ENCODE measurements around the gene CA12.
"Not testable (repeated sequence)": the region's sequence is repeated elsewhere in the genome, so short reads cannot be mapped to it uniquely, and the experiment has no call there.

Gene CA12

DNA sequence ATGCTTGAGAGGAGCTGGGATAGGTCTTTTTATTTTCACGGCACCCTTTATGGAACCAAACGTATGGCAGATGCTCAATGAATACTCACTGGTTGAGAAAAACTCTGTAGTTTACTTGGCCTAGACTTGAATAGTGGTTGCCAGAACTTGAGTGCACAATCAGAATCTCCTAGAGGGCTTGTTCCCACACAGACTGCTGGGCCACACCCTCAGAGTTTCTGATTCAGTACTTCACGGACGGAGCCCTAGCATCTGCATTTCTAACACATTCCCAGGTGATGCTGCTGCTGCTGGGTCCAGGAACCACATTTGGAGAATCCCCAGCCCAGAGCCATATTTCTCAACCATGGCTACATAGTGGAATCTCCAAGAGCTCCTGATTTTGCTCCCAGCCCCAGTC lies 24.6 kb downstream of the CA12 start:
- no peak for DNase-seq

DNA sequence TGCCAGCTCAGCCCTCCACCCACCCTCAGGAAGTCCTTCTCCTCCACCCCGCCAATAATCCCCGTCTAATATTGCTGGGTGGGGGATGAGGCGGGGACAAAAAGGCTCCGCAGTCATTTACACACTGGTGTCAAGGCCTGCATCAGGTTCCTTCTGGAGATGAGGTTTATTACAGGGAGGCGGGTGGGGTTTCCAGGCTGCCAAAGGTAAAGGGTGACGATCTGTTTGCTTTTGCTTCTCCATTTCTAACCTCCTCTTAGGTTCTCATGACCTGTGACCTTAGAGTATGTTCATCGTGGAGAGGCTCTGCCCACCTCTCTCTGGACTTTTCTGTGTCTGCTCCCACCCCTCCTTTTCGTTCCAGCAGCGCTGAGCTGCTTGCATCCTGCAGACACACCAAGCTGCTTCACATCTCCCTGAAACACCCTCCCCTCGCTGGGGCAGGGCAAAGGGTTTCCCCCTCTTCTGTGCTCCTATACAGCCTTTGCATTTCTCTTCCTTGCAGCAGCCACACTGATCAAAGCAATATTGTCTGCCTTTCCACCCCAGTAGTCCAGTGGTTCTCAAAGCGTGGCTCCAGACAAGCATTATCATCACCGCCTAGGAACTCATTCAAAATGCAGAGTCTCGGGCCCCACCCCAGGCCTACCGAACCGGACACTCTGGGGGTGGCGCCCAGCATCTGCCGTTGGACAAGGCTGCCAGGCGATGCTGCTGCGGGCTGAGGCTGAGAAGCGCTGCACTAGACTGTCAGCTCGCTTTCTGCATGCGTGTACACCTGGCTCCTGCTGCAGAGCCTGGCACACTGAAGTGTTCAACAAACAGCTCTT lies 26.6 kb downstream of the CA12 start:
- DNase-seq: no peak

DNA sequence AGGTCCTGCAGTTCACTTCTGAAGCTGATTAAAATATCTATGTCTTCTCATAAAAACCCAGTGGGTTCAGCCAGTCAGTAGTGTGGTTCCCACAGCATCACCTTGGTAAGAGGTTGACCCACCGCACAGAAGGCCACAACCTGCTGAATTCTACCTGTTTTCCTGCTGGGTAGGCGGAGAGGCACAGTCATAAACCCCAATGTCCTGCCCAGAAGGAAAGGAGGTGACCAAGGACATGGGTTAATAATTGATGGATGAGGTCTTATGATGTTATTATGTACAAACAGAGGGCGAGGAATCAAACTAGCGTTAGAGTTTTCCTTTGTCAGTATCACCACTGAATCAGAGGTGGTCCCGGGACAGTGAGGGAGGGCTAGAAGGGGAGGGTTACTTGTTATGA lies 27.8 kb downstream of the CA12 start:
- no peak for DNase-seq

DNA sequence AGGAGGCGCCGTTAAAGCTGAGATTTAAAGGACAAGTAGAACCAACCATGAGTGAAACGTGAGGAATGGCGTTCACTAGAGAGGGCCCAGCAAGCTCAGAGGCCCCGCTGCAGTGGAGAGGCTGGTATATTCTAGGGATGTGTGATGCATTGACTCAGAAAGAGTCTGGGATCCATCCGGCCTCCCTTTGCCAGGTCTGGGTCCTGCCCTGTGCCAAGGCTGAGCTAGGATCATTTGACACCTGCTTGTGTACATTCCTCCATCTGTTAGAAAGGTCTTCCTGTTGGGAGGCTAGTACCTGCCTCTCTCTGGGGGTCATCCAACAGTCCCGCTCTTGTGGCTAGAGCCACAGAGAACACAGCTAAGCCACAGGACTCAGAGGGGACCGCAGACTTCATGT lies 28.4 kb downstream of the CA12 start:
- DNase-seq: no peak

DNA sequence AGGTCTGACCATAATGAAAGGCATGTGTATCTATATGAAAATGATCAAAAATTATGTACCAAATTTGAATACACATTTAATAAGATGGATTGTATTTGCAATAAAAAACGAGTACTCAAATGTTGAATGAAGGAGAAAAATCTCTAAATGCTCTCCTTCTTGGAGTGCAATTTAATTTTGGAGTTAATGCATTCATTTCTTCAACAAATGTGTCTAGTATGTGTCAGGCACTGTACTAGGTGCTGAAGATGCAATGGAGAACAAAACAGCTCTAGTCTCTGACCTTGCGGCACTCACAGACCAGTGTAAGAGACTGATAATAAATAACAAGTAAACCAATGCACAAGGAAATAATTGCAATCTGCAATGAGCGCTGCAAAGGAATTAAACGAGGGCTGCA lies 28.8 kb downstream of the CA12 start:
- no peak for DNase-seq

DNA sequence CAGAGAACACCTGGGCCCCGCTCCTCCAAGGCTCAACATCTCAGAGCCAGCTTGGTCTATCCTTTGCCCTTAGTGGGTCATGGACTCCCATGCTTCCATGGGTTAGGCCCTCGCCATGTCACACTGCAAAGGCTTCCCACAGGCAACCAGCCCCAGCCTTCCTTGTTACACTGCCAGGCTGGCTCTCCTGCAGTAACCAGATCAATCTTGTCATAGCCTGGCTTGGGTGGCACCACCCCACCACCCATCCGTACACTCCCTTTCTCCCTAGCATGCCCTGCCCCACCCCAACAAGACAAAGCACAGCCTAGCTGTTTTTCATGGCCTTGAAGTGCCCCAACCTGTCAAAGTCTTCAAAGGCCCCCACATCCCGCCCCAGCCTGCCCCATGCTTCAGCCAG lies 30.5 kb downstream of the CA12 start:
- DNase-seq: no peak

DNA sequence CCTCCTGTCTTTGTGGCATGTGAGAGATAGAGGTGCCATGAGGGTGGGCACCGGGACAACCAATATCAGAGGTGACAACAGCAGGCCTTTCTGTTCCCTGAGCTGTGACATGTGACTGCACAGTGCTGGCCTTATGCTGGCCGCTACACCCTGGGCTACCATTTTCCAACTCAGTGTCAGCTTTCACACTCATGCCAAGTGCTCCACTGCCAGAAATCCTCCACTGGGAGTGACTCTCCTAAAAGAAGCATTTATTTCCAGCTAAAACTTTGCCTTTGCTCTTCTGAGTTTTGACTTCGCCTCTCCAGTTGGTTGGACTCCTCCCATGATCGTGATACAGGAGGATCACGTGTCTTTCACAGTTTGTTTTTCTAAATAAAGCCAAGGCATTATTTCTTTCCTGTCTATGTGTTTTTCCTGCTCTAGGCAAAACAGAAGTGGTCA lies 31.4 kb downstream of the CA12 start:
- no peak for DNase-seq

DNA sequence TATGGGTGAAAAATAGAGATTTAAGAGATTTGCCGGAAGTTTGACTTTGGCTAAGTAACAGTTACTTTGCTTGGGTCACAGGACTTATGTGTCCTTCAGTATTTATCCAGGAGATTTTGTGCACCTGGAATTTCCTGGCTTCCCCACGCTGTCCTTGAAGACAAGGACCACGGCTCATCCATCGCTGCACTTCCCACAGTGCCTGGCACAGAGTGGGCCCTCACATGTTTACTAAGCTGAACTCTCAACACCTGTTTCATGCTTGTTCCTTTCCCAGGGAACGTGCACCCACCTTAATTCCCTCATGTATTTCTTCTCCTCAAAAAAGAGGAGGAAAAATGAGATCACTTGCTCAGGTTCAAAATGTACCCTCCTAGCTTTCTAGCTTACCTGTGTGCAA lies 32.0 kb downstream of the CA12 start:
- DNase-seq: no peak

DNA sequence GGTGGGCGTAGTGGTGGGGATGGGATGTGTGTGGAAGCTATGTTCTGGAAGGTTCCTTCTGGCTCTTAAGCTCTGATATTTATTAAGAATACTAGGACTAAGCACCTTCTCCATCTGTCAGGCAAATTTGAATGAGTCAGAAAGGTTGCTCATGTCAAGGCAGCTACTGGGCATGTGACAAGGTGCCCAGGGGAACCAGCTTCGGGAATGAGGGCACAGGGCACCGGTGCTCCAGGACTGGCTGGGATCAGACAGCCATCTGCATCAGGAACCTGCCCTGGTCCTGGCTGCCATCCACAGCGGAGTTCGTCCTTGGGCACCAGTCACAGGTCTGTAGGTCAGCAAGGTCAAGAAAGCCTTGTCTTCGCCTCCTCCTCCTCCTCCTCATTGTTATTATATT lies 32.5 kb downstream of the CA12 start:
- DNase-seq: no peak

DNA sequence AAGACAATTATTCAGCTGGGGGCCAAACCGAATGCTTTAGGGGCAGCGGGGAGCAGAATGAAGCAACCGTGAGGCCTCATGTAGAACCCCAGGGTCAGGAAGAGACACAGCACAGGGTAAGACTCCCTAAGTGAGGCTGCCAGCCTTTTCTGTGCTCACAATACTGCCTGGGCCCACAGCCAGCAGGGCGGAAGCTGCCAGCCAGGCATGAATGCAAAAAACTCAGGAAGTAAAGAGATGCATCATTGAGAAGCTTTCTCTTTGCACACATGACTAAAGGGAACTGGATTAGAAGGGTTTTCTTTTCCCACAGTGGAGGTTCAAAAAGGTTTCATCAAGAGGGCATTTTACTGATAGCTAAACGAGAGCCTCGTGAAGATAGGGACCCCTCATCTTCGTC lies 33.3 kb downstream of the CA12 start:
- DNase-seq: no peak

DNA sequence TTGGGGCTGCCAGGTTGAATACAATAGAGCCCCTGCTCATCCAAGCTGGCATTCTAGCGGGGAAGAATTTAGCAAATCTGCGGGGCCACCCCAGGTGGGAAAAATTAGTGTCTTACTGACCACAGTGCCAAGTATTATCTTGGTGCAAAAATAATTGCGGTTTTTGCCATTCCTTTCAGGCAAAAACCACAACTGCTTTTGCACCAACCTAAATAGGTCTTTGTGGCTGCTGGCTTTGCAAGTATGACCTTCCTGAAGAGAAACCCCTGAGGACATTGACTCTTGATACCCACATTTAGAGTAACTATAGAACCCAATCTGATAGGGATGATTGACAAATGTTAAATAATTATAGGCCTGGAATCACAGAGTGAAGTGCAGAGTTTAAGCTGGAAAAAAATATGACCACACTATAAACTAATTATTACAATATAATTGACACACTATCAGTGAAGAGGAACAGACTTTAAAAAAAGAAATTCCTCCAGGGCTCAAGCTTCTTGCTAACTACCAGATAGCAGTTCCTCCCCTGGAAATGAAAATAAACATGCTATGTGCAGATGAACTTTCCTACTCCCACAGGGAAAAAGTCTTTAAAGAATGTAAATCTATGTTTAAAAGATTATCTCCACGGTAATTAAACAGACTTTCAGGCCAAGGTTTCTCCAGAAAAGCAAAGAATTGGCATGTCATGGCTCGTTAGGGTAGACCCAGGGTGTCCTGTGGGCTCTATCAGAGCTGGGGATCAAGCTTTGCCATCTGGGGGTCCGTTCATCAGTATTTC lies 34.4 kb downstream of the CA12 start:
- no peak for DNase-seq

DNA sequence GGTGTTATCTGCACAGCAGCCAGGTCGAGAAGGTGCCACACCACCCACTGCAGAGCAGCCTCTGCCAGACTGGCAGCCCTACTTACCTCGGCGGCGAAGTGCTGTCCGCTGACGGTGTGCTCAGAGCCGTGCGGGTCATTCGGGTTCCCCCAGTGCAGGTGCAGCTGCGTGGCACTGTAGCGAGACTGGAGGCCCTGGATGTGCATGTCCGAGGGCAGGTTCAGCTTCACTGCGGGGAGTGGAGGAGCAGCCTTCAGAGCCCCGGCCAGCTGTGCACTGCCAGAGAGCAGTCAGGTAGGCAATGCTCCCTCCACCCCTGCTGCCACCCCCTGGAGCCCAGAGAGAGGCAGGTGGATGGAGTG lies 36.3 kb downstream of the CA12 start:
- DNase-seq: no peak

DNA sequence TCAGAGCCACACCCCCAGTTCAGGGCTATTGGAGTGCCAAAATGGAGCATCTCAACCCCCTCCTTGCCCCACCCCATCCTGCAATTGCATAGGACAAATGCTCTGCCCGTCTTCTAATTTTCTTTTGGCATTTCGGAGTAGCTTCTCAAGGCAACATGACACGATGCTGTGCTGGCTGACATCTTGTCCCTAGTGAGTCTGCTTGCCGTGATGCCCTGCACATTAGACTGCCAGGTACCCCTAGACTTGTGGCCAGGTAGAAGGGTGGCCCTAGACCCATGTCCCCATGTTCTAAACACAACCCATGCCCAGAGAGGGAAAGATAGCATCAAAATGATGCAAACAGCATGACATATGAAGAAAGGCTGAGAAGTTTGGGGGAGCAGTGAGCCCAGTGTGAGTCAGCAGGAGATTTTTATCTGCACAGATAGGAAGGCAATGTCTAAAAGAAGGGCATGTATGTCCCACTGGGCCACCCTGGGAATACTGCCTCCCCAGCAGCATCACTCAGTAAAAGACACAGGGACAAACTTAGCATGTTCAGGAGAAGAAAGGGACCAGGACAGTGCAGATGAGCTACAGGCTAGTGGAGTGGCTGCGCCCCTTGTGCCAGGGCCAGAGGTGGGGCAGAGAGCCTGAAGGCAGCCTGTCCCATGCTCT lies 36.8 kb downstream of the CA12 start:
- DNase-seq: no peak

DNA sequence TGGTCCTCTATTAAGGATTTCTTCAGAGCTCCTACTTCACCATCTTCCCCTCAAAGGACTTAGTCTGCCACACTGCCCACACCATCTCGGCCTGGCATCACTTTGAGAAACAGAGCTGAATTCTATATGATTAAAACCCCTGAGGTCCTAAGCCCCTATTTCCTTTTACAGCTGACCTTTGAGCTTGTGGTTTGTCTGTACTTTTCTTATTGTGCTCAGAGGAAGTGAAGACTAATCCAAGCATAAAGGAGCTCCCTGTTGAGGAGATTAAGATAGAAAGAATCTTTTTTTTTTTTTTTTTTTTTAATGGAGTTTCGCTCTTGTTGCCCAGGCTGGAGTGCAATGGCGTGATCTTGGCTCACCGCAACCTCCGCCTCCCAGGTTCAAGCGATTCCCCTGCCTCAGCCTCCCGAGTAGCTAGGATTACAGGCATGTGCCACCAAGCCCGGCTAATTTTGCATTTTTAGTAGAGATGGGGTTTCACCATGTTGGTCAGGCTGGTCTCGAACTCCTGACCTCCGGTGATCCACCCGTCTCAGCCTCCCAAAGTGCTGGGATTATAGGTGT lies 38.6 kb downstream of the CA12 start:
- DNase-seq: not testable (repeated sequence)

DNA sequence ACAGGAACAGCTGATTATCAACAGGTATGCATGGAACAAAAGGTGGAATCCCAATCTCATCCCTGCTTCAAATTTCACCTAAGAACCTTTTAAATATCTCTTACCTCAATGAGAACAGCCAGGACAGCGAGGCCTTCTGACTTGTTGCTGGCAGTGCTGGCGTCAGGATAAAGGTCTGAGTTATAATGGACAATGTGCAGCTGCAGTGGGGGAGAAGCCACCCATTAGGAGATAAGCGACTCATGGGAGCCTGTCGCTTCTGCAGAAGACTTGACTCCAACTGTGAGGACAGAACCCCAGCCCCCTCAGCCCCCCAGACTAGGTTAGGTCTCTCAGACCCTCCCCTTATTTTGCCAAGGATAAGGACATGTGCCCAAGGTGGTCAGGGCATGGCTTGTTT lies 39.7 kb downstream of the CA12 start:
- DNase-seq: no peak

DNA sequence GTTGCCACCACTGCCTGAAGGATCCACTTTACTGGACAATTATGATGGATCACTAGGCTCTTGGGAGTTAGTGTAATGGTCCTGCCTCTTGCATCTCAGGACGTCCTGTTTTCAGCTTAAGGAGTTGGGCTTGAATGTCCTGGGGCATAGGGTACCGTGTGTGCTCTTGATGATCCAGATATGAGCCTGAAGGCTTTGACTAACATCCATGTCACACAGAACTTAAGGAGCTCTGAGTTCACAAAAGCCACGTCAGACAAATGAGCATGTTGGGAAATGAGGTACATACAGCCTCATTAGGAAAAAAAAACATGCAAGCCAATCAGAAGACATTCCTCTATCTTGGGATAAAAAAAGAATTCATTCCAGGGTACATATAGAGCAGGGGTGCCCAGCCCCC lies 40.8 kb downstream of the CA12 start:
- no peak for DNase-seq

DNA sequence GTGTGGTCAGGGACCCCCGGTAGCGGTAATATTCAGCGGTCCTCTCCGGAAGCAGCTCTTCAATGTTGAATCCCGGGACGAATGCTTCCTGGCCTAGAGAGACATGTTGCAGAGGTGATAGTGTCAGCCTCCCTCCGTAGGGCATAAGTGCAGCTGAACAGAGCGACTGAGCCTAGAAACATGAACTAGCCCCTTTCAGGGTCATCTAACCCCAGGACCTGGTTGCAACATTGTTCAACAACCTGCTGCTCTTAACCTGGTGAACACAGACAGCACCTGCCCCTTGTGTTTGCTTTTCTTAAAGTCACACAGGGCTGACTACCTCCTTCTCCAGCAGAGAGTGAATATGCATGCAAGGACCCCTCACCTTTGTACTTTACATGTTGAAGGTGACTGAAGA lies 41.3 kb downstream of the CA12 start:
- no peak for DNase-seq

DNA sequence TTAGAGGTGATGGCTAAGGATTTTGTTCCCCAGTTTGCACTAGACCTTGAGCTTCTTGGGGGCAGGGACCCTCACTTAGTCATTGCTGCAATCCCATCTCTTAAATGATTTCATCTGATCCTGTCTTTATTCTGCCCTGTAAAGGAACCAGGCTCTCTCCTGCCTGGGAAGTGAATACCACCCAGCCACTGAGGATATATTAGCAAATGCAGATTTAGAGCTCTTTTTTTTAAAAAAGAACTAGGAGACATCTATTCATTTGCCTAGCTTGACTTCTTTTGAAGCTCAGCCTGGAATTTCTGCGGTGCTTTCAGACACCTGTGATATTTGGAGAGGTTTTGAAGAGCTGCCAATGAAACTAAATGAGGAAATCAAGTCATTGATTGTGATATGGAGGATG lies 41.8 kb downstream of the CA12 start:
- no peak for DNase-seq

DNA sequence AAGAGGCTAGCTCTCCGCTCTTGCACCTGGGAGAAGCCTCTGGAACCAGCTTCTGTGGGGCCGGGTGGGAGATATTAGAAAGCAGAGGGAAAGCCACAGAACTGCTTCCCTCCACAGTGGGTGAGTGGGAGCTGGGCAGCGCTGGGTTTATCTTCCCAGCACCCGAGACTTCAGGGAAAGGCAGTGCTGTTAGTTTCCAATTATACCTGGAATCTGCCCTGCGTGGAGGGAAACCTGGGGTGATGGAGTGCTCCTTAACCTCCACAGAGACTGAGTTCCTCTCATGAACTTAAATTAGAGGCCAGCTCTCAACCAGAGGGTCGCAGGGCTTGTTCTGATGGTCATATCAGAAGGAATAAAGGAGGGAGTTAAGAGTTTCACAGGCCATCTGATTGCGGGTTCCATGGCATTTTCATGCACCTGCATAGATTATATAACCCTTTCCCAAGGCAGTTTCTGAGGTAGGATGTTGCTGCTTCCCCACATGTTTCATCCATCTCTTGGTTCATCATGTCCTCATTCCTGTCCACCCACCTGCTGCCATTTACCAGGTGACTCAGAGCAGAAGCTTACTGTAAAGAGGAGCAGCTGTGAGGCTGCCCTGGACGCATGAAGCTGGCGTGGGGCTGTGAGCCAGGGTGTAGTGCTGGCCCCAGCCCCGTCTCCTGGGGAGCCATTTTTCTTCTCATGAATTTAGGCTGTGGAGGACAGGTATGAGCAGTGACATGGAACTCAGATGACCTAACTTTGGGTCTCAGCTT lies 42.5 kb downstream of the CA12 start:
- DNase-seq: no peak

DNA sequence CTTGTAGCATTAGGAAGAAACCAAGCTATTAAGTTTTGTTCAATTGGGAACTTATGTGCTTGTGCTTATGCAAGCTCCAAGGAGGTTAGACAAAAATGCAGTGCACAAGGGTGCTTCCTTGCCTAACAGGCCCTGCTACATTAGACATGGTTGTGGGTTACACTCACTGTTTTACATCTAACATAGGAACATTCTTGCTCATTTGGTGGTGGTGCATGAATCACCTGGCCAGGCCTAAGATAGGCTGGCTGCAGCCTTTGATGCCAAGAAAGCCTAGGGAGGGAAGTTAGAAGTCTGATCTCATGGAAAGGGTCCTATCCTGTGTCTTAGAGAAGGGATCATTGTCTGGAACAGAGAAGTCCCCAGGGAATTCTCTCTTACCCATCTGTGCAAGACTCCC lies 43.5 kb downstream of the CA12 start:
- DNase-seq: no peak

DNA sequence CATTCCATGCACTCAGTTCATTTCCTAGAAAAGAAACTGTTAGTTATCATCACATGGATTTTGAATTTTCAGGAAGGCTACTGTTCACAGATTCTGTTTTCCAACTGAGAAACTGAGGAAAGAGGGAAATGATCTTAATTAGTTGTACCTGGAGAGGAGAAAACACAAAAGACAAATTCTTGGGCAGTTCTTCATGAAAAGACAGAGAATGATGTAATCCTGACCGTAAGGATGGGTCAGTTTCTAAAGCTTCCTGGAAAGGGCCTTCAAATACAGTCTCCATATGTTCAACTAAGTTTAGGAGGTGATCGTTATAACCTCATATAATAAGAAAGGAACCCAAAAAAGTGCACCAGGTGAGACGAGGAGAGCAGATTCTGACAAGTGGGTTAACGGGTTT lies 44.6 kb downstream of the CA12 start:
- no peak for DNase-seq

DNA sequence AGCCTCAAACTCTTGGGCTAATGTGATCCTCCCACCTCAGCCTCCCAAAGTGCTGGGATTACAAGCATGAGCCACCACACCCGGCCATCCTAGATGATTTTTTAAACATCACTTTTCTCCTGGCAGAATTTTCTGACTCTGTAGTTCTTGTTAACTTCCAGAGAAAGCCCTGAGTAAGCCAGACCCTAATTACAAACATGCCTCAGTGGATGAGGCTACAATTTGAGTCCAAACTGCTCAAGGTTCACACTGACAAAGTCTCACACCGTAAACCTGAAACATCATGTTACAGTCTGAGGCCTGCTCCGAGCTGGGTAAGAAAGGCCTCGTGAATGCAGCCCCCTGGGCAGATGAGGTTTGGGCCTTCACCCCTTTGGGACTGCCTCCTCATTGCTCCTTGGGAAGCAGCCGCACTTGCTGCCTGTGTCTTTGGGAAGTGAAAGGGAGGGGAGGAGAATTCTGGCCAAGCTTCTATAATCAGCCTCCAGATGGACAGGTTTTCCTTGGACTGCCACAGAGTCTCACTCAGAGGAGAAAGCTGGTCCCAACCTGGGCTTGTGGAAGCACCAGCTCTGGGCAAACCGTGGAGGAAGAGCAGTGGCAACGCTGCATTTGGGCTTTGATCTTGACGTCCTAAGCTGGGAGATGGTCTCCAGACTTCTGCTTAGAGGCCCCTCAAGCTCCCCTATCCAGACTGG lies 46.0 kb downstream of the CA12 start:
- DNase-seq: no peak

All from central memory CD4-positive, alpha-beta T cell (primary cell).